Activated T-cell treated with anti-CD3 and anti-CD28 coated beads, Interleukin-2, amount 50 U/mL, for 4 hours (primary cell): ENCODE measurements around the gene PDCD4. TPM values are rescaled to one million over a fixed set of nuclear protein-coding genes. Genes with fewer than 3 reads are reported as not detected.
A peak's percentile ranks its signal among the peaks of the same experiment; 100 is the strongest.

Experiments
- ATAC-seq, 2 donors: fragments of 200-7000 bp; cut with Tn5 transposase; one replicate each; pipeline ENCODE4 v1.10.0; 2021
- DNase-seq: peaks from one replicate; pipeline ENCODE4 v3.0.0-alpha.2; 2020
- H3K27me3 Mint-ChIP-seq: one replicate; pipeline ENCODE4 v1.8.0; 2021; ENCODE audit warnings: low read depth, mixed read lengths
- H3K36me3 Mint-ChIP-seq: one replicate; pipeline ENCODE4 v1.8.0; 2022; ENCODE audit warnings: mixed read lengths; ENCODE audit not compliant: insufficient read depth
- H3K4me1 Mint-ChIP-seq: one replicate; pipeline ENCODE4 v1.8.0; 2021; ENCODE audit warnings: low read depth, mixed read lengths
- H3K4me3 Mint-ChIP-seq: one replicate; pipeline ENCODE4 v1.8.0; 2021; ENCODE audit warnings: mild to moderate bottlenecking, moderate library complexity, mixed read lengths
- H3K9me3 Mint-ChIP-seq: one replicate; pipeline ENCODE4 v1.8.0; 2021; ENCODE audit warnings: mixed read lengths
- total RNA-seq, 3 donors: library from RNA; stranded (reverse); gene quantifications; one replicate each; pipeline ENCODE4 v1.2.1, GENCODE V29; 2021

Gene PDCD4
- total RNA-seq, 3 donors from 2014 or later, result 36.5 to 55.1 (median 41.3) TPM

- DNase-seq (no peak), ATAC-seq (no peak)
- no peaks in the 10 kb centered on the region for H3K27me3 Mint-ChIP-seq
- peaks cover 69% of the 10 kb centered on the region for H3K4me1 Mint-ChIP-seq
- no peak overlapping the region for H3K4me3 Mint-ChIP-seq
- H3K36me3 Mint-ChIP-seq, result no peaks in the 10 kb centered on the region
- H3K9me3 Mint-ChIP-seq, result no peaks in the 10 kb centered on the region
Measured at GRCh38 chr10:110848106-110848505, 23.6 kb upstream of the PDCD4 start.

- ATAC-seq (no peak), DNase-seq (no peak)
- no peaks in the 10 kb centered on the region for H3K27me3 Mint-ChIP-seq
- no peaks in the 10 kb centered on the region for H3K36me3 Mint-ChIP-seq
- H3K4me1 Mint-ChIP-seq, result peaks cover 69% of the 10 kb centered on the region
- no peaks in the 10 kb centered on the region for H3K9me3 Mint-ChIP-seq
- H3K4me3 Mint-ChIP-seq, result no peak overlapping the region
Measured at GRCh38 chr10:110850099-110850498, 21.6 kb upstream of the PDCD4 start.

- DNase-seq, result peak; percentile 32
- ATAC-seq, result peak in 1 of 2 donors; percentile 72
- H3K36me3 Mint-ChIP-seq, result no peaks in the 10 kb centered on the region
- H3K27me3 Mint-ChIP-seq, result no peaks in the 10 kb centered on the region
- H3K4me1 Mint-ChIP-seq, result peaks cover 73% of the 10 kb centered on the region
- H3K9me3 Mint-ChIP-seq, result no peaks in the 10 kb centered on the region
- peak overlapping the region; percentile 2 for H3K4me3 Mint-ChIP-seq
Measured at GRCh38 chr10:110851020-110851612, 20.6 kb upstream of the PDCD4 start.

- Mint-ChIP-seq H3K27me3 (no peaks in the 10 kb centered on the region), H3K4me1 (peaks cover 74% of the 10 kb centered on the region), H3K9me3 (no peaks in the 10 kb centered on the region), H3K4me3 (peak overlapping the region; percentile 74), H3K36me3 (no peaks in the 10 kb centered on the region)
- ATAC-seq (peak; percentile 59 to 63), DNase-seq (no peak)
Measured at GRCh38 chr10:110852255-110852896, 19.4 kb upstream of the PDCD4 start.

- peaks cover 78% of the 10 kb centered on the region for H3K4me1 Mint-ChIP-seq
- H3K27me3 Mint-ChIP-seq, result no peaks in the 10 kb centered on the region
- H3K9me3 Mint-ChIP-seq, result no peaks in the 10 kb centered on the region
- ATAC-seq (no peak), DNase-seq (no peak)
- no peaks in the 10 kb centered on the region for H3K36me3 Mint-ChIP-seq
- H3K4me3 Mint-ChIP-seq, result peak overlapping the region; percentile 74
Measured at GRCh38 chr10:110852947-110853346, 18.8 kb upstream of the PDCD4 start.

- H3K9me3 Mint-ChIP-seq, result no peaks in the 10 kb centered on the region
- DNase-seq (no peak), ATAC-seq (no peak)
- H3K4me1 Mint-ChIP-seq, result peaks cover 82% of the 10 kb centered on the region
- no peaks in the 10 kb centered on the region for H3K36me3 Mint-ChIP-seq
- H3K27me3 Mint-ChIP-seq, result no peaks in the 10 kb centered on the region
- no peak overlapping the region for H3K4me3 Mint-ChIP-seq
Measured at GRCh38 chr10:110853921-110854605, 17.7 kb upstream of the PDCD4 start.

GRCh38 chr10:110857265-110858171 lies 14.2 kb upstream of the PDCD4 start:
- H3K4me3 Mint-ChIP-seq, result no peak overlapping the region
- DNase-seq (no peak), ATAC-seq (peak; percentile 31 to 49)

GRCh38 chr10:110858297-110858934 lies 13.3 kb upstream of the PDCD4 start:
- H3K4me1 Mint-ChIP-seq, result peaks cover 88% of the 10 kb centered on the region
- no peaks in the 10 kb centered on the region for H3K36me3 Mint-ChIP-seq
- DNase-seq (no peak), ATAC-seq (no peak)
- H3K27me3 Mint-ChIP-seq, result no peaks in the 10 kb centered on the region
- no peaks in the 10 kb centered on the region for H3K9me3 Mint-ChIP-seq
- no peak overlapping the region for H3K4me3 Mint-ChIP-seq

More at GRCh38 chr10:110857265-110858171, 14.2 kb upstream of the PDCD4 start:
- Mint-ChIP-seq H3K4me1 (peaks cover 88% of the 10 kb centered on the region), H3K27me3 (no peaks in the 10 kb centered on the region), H3K36me3 (no peaks in the 10 kb centered on the region), H3K9me3 (no peaks in the 10 kb centered on the region)

GRCh38 chr10:110859206-110859972 lies 12.3 kb upstream of the PDCD4 start:
- no peak for ATAC-seq

GRCh38 chr10:110859973-110860376 lies 11.8 kb upstream of the PDCD4 start:
- ATAC-seq (no peak), DNase-seq (no peak)
- no peaks in the 10 kb centered on the region for H3K27me3 Mint-ChIP-seq
- no peaks in the 10 kb centered on the region for H3K36me3 Mint-ChIP-seq
- H3K4me1 Mint-ChIP-seq, result peaks cover 89% of the 10 kb centered on the region
- H3K9me3 Mint-ChIP-seq, result no peaks in the 10 kb centered on the region
- H3K4me3 Mint-ChIP-seq, result peak overlapping the region; percentile 8

More at GRCh38 chr10:110859206-110859972, 12.3 kb upstream of the PDCD4 start:
- Mint-ChIP-seq H3K4me3 (peak overlapping the region; percentile 8), H3K36me3 (no peaks in the 10 kb centered on the region), H3K27me3 (no peaks in the 10 kb centered on the region), H3K9me3 (no peaks in the 10 kb centered on the region), H3K4me1 (peaks cover 88% of the 10 kb centered on the region)
- no peak for DNase-seq

- peak overlapping the region; percentile 27 for H3K4me3 Mint-ChIP-seq
- DNase-seq (no peak), ATAC-seq (peak; percentile 57 to 61)
- no peaks in the 10 kb centered on the region for H3K27me3 Mint-ChIP-seq
- H3K9me3 Mint-ChIP-seq, result no peaks in the 10 kb centered on the region
- peaks cover 89% of the 10 kb centered on the region for H3K4me1 Mint-ChIP-seq
- H3K36me3 Mint-ChIP-seq, result no peaks in the 10 kb centered on the region
Measured at GRCh38 chr10:110860576-110861241, 11.0 kb upstream of the PDCD4 start.

- no peaks in the 10 kb centered on the region for H3K9me3 Mint-ChIP-seq
- H3K27me3 Mint-ChIP-seq, result no peaks in the 10 kb centered on the region
- no peak overlapping the region for H3K4me3 Mint-ChIP-seq
- H3K36me3 Mint-ChIP-seq, result no peaks in the 10 kb centered on the region
- ATAC-seq, result no peak
- DNase-seq, result no peak
- H3K4me1 Mint-ChIP-seq, result peaks cover 91% of the 10 kb centered on the region
Measured at GRCh38 chr10:110861476-110861875, 10.3 kb upstream of the PDCD4 start.
